NCI-H774 (cell line): ENCODE data around the gene ARL4D.
A peak's percentile ranks its signal among the peaks of the same experiment; 100 is the strongest.
"Not testable (repeated sequence)": the region's sequence is repeated elsewhere in the genome, so short reads cannot be mapped to it uniquely, and the experiment has no call there.

Experiments used
- DNase-seq: peaks from one replicate; lab custom pipeline; 2025; lab: John Stamatoyannopoulos, UW

ARL4D gene

DNA sequence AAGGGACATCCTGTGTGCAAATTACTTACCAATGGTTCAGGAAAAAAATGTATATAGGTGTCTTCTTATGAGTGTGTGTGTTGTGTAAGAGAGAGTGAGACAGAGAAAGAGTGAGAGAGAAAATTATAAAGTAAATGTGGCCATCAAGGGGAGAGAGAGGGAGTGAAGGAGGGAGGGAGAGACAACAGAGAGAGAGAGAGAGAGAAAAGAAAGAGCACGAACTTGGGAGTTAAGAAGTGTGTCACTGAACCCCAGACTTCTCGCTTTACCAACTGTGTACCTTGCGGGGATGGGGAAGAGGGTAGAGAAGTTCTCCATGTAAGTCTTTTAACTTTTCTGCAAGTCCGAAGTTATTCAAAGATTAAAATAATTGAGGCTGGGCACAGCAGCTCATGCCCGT, 28.8 kb upstream of the ARL4D start:
- DNase-seq: no peak

DNA sequence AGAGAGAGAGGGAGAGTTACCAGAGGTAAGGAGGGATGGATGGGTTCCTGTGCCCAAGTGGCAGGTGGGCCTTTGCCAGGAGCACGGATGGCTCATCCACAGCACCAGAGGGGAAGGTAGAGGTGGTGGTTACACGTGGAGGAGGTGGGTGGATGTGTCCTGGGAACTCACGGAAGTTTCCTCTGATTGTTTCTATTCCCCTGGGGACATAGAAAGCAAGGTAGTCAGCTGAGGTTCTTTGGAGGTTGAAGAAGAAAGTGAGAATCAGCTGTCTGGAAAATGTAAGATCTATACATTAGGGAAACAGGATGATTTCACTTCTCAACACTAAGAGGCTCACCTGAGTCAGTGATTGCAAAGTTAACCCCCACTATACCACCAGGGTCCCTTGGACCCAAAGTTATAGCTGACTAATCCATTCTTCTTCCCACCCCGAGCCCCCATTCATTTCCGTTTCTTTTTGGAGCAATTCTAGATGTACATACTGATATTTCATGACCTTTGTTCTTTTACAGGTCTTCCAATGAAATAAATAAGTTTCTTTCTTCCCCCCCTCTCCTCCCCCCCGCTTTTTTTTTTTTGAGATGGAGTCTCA, 27.5 kb upstream of the ARL4D start:
- DNase-seq: no peak

DNA sequence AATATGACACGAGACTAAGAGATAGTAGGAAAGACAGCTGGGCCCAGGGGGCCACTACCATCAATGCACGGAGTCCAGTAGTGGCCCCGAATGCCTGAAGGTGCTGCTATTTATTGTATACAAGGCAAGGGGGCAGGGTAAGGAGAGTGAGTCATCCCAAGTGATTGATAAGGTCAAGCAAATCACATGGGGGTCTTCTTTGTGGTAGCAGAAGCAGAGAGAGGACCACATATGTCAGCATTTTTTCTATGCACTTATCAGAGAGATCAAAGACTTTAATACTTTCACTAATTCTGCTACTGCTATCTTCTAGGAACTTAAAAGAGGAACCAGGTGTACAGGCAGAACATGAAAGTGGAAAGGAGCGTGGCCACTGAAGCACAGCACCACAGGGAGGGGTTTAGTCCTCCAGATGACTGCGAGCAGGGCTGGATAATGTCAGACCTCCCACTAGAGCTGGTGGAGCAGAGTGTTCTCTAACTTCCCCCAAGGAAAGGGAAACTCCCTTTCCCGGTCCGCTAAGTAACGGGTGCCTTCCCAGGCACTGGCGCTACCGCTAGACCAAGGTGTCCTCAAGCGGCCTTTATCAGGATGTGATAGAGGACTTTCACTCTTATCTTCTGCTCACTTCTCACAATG, 26.4 kb upstream of the ARL4D start:
- DNase-seq: no peak

DNA sequence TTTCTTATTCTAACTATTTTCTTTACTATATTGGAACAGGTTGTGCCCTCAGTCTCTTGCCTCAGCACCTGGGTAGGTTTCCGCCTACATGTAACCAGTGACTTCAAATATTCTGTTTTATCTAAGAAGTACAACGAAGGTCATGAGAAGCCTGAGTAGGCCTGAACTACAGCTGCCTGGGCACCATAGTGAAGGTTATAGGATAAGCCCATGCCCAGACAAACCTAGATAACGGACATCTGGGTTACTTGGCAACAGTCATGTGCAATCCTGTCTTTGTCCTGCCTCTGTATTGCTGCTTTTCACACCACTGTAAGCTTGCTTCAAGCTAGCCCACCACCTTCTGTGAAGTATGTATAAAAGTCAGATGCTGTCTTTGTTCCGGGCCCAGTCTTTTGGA, 25.4 kb upstream of the ARL4D start:
- DNase-seq: no peak

DNA sequence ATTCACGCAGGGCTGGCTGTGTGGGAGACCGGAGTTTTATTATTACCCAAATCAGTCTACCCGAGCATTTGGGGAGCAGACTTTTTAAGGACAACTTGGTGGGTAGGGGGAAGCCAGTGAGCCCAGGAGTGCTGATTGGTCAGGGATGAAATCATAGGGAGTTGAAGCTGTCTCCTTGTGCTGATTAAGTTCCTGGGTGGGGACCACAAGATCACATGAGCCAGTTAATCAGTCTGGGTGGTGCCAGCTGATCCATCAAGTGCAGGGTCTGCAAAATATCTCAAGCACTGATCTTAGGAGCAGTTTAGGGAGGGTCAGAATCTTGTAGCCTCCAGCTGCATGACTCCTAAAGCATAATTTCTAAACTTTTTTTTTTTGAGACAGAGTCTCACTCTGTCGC, 22.9 kb upstream of the ARL4D start:
- not testable (repeated sequence) for DNase-seq

DNA sequence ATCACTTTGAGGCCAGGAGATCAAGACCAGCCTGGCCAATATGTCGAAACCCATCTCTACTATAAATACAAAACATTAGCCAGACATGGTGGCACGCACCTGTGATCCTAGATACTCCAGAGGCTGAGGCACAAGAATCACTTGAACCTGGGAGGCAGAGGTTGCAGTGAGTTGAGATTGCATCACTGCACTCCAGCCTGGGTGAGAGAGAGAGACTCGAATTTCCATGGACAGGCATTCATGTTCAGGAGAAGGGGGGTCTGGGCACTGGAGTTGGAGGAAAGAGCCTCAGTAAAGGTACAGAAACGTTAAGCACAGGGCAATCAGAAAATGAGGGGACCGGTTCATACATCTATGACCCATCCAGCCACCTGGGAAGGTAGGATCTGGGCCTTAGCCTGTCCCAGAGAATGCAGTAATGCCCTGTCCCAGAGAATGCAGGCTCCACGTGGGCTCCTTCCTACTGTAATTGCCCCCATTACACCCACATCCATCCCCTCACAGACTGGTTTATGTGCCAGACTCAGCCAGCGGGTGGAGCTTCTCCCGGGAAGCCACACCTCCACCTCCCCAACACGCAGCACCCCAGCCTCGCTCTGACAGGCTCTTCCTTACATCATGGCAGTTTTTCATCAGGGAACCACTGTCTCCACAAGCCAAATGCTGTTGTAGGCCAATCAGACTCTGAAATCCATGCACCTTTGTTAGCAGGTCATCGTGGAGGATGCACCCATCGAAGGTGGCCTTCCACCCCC, 21.6 kb upstream of the ARL4D start:
- no peak for DNase-seq

DNA sequence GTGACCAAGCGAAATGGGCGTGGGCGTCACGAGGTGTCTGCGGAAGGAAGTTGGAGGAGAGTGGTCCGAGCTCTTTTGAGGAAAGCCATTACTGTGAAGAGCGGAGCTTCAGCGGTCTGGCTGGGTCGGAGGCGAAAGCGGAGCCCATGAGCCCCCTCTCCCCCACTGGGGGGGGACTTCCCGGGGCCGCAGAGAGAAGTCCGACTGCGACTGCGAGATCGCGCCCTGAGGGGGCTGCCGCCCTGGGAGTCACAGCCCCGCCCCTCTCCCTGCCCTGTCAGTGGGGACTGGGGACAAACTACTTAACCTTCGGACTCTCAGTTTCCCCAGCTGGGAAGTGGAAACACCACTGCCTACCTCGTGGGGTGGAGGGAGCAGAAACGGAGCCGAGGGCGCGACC, 20.0 kb upstream of the ARL4D start:
- no peak for DNase-seq

DNA sequence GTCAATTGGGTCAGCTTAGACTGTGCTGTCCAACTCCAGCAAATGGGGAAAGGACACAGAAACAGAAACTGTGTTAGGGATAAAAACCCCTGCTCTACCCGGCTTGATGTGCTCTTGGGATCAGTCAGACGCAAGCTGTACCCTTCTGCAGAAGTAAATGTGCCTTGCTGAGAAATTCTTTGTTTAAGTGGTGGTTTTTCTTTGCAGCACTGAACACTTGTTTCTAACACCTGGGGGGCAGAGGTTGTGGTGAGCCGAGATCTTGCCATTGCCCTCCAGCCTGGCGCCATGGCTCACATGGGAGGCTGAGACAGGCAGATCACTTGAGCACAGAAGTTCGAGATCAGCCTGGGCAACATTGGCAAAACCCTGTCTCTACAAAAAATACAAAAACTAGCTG, 18.5 kb upstream of the ARL4D start:
- no peak for DNase-seq

DNA sequence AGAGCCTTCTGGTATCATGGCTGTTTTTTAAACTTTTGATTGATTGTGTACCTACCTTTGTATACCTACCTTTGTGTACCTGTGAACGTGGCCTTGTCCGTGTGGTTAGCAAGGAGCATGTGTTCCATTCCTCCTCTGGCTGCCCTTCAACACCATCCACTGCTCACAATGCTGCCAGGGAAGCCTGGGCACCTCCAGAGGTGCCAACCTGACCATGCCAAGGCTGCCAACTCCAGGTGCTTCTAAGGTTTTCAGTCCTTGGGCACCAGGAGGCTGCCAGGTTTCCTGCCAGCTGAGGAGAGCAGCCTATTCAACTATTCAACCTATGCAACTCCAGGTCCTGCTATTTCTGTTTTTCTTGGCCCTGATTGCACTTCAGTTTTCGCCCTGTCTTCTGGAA, 17.6 kb upstream of the ARL4D start:
- no peak for DNase-seq

DNA sequence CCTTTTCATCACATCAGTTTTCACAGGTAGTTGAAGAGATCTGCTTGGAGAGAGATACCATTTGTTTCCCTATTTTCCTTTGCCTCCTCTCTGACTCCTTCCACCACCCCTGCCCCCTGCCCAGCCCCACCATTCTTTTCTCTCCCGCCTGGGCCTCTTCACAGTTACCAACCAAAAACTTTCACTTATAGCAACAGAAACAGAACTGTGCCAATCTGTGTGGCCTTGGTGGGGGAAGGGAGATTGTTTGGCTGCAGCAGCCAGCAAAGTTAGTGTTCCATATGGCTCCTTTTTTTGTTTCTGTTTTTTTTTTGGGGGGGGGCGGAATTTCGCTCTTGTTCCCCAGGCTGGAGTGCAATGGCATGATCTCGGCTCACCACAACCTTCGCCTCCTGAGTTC, 17.2 kb upstream of the ARL4D start:
- DNase-seq: no peak

DNA sequence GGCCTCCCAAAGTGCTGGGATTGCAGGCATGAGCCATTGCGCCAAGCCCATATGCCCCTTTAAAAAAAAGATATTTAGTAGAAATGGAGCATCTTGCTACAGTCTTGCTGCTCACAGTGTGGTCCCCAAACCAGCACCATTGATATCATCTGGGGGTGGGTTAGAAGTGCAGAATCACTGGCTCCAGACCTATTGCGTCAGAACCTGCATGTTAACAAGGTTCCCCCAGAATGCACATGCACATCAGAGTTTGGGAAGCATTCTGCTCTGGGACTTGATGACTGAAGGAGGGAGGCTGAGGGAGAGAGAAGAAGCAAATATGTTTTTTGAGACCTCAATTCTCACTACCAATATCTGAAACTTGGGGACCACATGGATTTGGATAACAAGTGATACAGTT, 16.0 kb upstream of the ARL4D start:
- DNase-seq: no peak

DNA sequence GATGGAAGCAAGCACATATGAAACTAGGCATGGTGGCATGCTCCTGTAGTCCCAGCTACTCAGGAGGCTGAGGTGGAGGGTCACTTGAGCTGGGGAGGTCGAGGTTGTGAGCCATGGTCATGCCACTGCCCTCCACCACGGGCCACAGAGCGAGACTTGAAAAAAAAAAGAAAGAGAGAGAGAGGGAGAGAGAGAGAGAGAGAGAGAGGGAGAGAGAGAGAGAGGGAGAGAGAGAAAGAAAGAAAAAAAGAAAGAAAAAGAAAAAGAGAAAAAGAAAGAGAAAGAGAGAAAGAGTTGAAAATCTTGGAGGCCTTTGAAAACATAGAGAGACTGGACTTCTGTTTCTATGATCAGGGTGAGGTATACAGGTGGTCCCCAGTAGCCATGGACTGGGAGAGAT, 15.4 kb upstream of the ARL4D start:
- DNase-seq: no peak

DNA sequence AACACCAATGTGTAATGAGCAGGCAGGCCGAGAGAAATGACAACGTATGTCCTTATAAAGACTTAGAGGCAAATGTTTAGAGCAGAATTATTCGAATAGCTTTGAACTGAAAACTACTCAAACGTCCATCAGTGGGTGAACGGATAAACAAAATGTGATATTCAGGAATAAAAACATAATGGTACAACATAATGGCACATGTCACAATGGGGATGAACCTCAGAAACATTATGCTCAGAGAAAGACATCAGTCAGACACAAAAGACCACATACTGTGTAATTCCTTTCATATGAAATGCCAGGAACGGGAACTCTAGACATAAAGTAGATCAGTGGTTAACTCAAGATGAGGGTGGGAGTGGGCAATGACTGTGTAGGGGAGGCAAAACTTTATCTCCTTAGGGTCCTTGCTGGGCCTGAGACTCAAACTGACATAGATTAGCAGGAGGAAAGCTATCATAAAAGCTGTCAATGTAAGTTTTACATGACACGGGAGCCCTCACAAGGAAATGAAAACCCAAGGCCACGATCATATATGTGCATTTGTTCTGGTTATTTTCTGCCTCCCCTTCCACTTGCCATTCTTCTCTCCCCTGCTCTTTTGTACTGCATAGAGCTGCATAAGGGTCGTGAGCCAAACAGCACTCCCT, 14.8 kb upstream of the ARL4D start:
- no peak for DNase-seq

DNA sequence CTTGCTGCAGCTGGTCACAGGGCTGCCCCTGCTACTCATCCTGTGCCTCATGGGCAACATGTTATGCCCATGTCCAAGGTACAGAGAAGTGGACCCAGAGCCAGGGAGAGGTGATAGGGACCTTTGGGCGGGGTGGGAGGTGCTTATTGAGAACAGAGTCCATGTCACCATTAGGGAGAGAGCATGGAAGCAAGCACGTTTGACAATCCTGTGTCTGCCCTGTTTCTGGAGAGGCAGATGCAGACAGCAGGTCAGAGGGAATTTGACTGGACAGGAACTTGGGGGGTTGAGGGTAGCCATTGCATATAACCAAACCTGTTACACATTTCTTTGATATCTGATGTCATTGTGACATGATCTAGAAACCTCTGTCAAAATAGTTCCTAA, 14.3 kb upstream of the ARL4D start:
- DNase-seq: no peak

DNA sequence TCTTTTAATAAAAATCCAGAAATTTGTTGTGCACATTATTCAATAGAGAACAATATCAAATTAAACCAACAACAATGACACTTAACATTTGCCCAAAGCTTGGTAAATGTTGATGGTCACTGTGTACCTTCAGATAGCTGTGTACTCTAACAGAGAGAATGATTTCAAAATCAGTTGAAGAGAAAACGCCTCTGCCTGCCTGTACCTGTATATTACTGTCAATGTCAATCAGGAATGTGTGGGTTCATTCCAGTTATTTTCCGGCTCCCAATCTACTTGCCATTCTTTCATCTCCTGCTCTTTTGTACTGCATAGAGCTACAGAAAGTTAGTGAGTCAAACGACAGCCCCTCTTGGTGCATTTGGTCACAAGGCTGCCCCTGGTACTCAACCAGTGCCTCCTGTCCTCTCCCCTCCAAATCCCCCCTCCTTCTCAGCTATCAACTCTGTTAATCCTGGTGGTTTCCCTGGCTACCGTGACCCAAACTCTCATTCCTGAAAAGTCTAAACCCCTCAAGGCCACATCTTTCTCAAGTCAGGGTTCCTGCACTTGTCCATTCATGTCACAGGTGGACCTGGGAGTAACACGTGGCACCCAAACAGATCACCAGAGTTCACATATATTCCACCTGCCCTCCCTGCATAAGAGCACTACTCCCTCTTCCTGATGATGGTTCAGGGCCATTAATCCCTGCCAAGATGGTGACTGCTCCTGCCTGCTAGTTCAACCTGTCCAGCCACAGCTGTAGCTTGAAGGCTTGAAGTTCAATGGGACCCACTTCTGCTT, 13.6 kb upstream of the ARL4D start:
- no peak for DNase-seq

DNA sequence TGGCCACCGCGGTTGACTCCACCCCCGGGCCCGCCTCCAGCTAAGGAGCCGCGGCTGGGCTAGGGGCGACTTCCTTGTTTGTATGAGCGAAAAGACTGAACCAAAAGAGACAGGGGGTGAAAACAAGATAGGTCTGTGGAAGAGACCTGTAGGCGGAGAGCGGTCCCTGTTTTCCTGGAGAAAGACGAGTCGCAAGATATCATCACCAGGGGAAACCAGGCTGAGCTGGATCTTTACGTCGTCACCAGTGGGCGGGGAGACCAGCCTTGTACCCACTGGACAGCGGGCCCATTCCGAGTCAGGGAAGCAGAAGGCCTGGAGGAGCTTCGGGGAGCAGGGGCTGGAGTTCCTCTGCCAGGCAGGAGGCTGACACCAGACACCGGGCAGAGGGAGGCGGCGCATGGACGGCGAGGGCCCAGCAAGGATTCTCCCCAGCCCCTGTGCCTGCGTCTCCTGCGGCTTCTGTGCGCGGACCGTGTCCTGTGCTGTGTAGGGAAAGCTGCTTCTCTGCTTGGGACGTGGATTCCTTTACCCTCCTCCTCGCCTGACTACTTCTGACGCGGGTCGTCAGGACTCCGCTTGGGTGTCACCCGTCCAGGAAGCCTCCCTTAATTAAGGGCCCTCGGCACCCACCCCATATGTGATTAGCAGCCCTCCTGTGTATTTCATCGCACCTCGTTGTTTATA, 10.3 kb upstream of the ARL4D start:
- peak; percentile 97 for DNase-seq

DNA sequence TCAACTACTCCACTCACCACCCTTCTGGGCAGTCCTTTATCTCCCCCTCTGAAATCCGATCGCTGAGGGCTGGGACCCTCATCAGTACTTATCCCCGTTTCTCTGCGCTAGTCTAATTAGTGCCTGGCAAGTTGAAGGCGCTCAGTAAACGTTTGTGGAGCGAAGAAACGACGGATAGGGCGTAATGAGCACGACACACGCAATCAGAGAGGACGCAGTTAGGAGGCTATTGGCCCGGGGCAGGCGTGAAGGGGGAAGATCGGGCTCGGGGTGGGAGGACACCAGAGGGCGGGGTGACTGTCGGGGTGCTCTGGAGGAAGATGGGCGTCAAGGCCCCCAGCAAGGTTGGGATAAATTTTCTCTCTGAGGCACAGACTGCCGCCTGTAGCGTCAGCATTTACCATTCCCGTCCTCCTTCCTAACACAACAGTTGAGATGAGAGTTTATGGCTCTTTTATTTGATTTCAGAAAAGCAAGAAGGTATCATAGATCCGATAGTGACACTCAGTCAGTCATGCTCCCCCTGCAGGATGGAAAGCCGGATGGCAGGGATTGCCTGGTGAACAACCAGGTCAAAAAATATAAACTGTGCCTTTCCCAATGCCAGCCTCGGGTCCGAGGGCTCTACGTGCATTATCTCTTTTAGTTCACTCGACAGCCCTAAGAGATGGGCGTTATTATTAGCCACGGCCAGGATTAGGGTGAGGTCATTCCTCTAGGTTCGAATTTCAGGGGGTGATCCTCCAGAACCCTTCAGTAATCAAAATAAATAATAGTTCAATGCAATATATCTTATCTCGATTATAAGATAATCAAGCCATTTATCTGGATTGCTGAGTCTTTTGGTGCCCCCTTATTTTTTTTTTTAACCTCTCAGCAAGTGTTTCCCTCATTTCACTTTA, 9.5 kb upstream of the ARL4D start:
- peak; percentile 82 for DNase-seq

DNA sequence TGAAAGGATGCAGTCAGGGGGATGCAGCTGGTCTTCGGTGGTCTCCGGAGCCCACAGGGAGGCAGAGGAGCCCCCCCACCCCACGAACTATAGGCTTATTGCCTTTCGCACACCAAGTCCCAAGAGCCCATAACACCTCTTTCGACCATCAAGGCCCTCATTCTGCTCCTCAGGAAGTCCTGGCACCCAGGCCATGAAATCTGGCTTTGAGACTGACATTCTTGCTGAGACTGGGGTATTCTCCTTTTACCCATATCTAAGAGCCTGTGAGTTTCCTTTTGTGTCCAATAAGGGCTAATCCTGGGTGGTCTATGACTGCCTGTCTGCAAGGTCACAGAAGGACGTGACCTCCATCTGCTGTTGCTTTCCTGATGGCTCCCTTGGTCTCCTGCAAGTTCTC, 6.4 kb upstream of the ARL4D start:
- no peak for DNase-seq

DNA sequence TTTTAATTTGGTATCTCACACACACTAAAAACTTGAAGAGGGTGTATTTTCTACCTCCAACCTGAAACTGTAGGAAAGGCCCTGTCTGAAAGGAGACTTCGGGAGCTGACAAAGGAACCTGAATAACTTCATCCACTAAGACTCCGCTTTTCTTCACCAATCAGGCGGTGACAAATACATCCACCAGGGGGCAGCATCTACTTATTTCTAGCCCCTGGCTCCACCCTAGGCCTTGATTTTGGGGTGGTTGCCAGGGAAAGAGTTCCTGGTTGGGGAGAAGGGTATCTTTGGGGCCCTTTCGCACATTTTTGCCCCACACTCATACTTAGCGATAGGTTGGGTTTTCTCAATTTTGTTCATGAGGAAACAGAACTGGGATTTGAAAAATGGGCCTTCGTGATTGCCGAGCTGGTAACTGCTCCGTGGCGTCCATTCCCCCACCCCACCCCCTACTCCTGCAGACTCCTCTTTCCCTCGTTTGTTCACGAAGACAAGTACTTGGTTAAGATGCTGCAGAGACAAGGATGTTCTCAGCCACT, 4.8 kb upstream of the ARL4D start:
- DNase-seq: peak; percentile 92

DNA sequence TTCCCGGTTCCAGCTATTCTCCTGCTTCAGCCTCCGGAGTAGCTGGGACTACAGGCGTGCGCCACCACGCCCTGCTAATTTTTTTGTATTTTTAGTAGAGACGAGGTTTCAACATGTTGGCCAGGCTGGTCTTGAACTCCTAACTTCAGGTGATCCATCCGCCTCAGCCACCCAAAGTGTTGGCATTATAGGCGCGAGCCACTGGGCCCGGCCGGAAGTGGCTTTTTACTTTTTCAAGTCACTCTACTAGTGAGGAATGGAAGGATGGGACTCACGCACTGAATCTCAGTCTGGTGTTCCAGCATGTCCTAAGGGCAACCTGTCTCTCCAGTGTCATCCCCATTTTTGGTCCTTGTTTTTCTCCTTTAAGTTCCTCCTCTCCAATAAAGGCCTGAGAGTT, 4.1 kb upstream of the ARL4D start:
- DNase-seq: not testable (repeated sequence)
